ENCODE results near the gene APOA1.
"Not testable (repeated sequence)": the region's sequence is repeated elsewhere in the genome, so short reads cannot be mapped to it uniquely, and the experiment has no call there.

Gene APOA1

DNA sequence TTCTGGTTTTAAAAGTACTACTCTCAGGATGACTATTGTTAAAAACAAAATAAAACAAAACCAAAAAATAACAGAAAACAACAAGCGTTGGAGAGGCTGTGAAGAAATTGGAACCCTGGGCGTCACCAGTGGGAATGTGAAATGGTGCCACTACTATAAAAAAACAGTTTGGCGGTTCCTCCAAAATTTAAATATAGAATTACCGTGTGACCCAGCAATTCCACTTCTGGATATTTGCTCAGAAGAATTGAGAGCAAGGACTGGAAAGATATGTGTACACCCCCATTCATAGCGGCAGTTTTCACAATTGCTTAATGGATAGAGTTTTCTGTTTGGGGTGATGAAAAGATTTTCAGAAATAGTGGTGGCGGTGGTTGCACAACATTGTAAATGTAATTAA lies 22.9 kb downstream of the APOA1 start:
- DNase-seq (ENCODE audit: low read depth, low spot score): no peak

DNA sequence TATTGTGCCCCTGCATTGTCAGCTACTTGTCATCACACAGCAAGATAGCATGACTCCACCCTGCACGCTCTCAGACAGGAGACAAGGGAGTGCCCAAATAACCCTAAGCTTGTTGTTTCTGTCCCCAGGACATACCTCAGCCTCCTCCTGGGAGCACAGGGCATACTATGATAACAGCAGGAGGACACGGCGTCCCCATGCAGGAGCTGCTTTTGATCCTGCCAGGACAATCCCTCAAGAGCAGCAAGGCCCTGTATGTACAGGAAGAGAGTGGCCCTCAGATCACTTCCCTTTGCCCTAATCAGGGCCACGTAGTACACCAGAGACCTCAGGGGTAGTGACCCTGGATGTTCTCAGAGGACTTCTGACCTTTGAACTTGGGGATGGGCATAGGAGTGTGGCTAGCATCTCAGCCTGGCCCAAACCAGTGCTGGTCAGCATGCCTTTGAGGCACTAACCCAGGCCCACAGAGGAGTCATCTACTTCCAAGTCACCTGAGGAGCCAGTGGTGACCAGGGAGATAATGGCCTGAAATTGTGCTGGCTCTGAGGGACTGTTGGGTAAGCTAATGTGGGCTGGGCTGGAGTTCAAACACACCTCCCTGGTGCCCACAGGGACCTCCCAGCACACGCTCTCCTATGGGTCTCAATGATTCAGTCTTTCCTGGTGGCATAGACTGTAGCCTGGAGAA lies 23.5 kb downstream of the APOA1 start:
- no peak for DNase-seq (ENCODE audit: low read depth, low spot score)

DNA sequence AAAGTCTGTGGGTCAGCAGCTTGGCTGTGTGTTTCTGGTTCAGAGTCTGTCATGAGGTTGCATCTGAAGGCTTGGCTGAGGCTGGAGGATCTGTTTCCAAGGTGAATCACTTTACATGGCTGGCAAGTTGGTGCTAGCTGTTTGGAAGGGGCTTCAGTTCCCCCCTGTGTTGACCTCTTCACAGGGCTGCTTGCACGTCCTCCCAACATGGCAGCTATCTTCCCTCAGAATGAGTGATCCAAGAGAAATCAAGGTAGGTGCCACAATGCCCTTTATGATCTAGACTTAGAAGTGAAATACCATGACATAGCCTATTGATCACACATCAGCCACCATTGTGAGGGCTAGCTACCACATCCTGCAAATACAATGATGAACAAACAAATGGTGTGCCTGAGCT lies 24.3 kb downstream of the APOA1 start:
- DNase-seq (ENCODE audit: low read depth, low spot score): no peak

DNA sequence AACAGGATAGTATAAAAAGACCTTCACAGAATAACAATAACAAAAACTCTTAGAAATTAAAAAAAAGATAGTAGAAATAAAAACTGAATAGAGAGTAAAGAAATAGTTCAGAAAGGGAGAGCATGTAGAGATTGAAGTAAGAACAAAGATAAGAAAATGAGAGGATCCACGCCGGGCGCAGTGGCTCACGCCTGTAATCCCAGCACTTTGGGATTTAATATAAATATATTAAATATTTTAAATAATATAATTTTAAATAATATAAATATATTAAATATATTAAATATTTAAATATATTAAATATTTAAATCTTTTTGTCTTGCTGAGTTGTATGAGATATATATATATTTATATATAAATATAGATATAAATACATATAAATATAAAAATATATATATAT lies 25.3 kb downstream of the APOA1 start:
- no peak for DNase-seq (ENCODE audit: low read depth, low spot score)

DNA sequence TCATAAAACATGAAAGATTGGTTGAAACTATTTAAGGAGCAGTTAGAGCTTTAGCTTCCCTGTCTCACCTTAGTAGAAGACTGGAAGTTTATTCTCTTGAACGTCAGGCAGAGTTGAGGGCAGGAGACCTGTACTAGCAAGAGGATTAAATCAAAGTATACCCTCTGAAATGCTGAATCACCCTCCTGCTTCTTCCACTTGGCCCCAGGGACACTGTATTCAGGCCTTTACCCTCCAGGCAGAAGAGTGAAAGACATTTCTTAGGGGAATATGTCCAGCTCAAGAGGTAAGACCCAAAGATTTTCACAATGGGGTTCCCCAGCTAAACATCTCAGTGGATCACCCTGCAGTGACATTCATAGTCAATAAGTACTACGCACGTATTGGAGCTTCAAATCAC lies 26.2 kb downstream of the APOA1 start:
- DNase-seq (ENCODE audit: low read depth, low spot score): no peak

DNA sequence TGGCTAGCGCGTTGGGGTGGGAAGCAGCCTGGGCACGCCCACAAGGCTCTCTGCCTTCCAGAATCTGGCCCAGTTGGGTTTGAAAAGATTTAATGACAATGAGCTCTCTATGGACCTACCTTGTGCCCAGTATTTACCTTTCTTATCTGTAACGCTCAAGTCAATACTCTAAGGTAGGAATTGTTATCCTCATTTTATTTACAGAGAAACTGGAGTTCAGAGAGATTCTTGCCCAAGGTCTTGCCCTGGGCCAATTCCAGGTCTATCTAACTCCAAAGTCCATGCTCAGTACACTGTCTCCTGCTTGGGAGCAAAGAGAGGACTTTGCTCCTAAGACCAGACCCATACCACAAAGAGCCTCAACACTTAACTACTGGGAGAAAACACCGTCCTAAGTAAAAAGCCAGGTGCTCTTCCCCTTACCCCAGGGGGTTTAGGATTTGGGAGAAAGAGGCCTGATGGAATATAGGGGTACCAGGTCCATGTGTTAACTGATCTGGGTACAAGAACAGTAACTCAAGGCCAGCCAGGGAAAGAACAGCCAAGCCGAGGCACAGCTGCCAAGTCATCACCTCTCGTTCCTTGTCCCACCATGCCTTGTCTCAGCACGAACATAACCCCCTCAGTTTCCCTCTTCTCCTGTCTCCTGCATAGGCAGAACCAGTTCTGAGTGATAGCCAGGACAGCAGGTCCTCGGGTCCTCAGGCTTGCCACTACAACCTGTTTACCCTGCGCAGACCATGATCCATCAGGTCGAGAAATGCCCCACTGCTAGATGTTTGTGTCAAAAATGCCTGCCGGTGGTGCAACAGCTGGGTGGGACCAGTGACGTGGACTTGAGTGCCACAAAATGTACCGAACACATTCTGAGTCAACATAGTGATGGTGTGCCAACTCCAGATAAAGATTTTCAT lies 28.9 kb downstream of the APOA1 start:
- DNase-seq (ENCODE audit: low read depth, low spot score): no peak

DNA sequence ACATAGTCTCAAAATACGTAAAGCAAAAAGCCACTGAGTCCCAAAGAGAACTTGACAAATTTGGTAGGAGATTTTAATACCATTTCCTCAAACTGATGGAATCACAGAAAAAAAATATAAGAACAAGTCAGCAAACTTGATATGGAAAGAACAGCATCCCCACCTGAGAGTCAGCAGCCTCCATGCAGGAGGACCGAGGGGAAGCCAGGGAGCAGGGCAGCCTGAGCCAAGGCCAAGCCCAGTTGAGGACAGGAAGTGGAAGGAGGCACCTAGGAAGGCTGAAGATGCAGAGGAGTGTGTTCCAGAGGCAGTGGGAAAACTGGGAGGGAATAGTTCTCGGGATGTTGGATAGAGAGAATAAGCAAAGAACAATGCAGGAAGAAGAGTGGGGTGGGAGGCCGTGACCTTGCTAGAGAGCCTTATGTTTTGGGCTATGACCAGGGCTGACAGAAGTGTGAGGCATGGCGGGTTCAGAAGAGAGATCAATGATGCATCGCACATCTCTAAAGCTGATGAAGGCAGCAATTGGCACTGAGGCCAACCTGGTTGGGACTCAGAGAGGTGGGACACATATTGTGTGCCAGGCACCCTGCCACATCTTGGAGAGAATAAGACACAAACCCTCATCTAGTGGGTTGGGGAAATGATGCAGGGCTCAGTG lies 29.7 kb downstream of the APOA1 start:
- DNase-seq (ENCODE audit: low read depth, low spot score): no peak

DNA sequence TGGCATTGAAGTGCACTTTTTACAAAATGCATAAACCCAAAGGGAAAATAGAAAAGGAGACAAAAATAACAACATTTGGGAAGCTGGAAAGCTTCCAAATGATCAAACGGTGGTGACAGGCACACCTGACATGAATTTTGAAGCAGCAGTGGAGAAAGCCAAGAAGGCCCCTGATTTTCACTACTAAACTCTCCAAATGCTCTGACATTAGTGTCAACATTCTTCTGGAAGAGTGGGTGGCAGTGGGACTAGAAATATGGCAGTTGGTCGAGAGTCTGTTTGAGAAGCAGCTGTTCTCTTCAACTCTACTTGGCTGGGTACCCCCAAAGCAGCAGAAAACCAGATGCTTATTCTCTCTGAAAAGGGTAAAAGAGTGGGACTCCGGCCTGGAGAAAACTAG lies 33.4 kb downstream of the APOA1 start:
- no peak for DNase-seq (ENCODE audit: low read depth, low spot score)

DNA sequence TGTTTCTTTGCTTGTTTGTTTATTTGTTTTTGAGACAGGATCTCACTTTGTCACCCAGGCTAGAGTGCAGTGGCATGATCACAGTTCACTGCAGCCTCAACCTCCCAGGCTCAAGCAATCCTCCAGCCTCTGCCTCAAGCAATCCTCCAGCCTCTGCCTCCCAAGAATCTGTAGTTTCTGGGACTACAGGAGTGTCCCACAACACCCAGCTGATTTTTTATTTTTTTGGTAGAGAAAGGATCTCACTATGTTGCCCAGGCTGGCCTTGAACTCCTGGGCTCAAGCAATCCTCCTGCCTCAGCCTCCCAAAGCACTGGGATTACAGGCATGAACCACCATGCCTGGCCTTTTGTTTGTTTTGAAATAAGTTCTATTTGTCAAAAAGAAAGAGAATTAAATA lies 35.8 kb downstream of the APOA1 start:
- not testable (repeated sequence) for DNase-seq (ENCODE audit: low read depth, low spot score)

DNA sequence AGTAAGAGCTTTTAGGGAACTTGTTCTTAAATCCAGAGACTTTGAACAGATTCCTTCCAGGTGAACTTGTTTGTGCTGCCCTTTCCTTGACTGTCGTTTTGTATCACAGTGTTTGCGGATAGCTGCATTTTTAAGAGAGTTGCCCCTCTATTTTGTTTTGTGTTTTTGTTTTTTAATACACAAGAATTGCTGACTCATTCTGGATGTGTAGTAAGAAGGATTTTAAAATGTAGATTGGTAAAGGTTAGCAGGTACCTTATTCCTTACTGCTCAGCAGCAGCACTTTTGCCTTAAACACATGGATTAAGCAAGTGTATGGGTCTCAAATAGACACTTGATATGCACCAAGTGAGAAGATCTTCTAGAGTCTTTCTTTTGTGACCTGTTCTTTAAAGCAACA lies 36.8 kb downstream of the APOA1 start:
- no peak for DNase-seq (ENCODE audit: low read depth, low spot score)

DNA sequence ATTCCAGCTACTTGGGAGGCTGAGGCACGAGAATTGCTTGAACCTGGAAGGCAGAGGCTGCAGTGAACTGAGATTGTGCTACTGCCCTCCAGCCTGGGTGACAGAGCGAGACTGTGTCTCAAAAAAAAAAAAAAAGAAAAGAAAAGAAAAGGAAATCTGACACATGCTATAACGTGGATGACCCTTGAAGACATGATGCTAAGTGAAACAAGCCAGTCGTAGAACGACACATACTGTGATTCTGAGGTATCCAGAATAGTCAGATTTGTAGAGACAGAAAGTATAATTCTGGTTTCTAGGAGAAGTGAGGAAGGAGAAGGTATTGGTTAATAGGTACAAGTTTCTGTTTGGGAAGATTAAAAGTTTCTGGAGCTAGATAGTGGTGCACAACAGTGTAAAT lies 39.1 kb downstream of the APOA1 start:
- DNase-seq (ENCODE audit: low read depth, low spot score): no peak

DNA sequence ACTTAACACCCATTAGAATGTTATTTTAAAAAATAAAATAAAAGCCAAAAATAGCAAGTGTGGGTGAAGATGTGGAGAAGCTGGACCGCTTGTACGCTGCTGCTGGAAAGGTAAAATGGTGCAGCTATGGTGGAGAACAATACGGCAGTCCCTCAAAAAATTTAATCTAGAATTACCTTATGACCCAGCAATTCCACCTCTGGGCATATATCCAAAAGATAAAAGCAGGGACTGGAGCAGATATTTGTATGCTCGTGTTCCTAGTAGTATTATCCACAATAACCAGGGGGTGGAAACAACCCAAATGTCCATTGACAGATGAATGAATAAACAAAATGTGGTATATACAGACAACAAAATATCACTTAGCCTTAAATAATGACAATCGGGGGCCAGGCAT lies 39.6 kb downstream of the APOA1 start:
- DNase-seq (ENCODE audit: low read depth, low spot score): no peak

DNA sequence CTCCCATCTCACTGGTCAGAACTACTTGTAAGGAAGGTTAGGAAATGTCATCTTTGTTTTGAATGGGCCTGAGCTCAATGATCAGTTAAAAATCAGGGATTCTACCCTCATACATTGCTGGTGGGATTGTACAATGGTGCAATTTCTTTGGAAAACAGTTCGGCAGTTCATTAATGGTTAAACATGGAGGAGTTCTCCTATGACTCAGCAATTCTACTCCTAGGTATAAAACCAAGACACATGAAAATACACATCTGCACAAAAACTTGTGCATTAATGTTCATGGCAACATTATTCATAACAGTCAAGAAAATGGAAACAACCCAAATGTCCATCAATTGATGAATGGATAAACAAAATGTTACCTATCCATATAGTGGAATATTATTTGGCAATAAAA lies 40.9 kb downstream of the APOA1 start:
- no peak for DNase-seq (ENCODE audit: low read depth, low spot score)

DNA sequence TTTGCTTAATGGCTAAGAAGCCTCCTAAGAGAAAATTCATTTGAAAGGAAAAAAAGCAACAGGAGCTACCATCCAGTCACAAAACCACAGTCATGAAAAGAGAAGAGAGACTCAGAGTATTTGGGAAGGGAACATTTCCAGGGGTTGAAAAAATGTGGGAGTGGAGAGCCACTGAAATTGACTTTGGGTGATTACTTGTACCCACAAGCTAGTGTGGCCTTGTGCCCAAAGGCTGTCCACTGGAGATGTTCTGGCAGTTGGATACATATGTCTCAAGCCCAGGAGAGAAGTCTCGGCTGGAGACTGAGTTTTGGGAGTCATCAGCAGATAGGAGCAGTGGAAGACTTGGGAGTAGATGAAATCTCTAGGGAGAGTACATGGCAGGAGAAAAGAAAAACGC lies 42.6 kb downstream of the APOA1 start:
- no peak for DNase-seq (ENCODE audit: low read depth, low spot score)

DNA sequence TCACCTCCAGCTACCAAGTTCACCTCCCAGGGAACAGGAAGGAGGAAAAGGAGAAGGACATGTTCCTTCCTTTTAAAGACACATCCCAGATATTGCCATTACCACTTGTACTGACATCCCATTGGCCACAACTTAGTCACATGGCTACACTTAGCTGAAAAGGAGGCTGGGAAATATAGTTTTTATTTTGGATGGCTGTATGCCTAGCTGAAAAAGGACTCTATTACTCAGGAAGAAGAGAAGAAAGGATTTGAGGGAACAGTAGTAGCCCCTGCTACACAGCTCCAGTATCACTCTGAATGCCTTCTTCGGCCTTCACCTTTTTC lies 43.7 kb downstream of the APOA1 start:
- no peak for DNase-seq (ENCODE audit: low read depth, low spot score)

DNA sequence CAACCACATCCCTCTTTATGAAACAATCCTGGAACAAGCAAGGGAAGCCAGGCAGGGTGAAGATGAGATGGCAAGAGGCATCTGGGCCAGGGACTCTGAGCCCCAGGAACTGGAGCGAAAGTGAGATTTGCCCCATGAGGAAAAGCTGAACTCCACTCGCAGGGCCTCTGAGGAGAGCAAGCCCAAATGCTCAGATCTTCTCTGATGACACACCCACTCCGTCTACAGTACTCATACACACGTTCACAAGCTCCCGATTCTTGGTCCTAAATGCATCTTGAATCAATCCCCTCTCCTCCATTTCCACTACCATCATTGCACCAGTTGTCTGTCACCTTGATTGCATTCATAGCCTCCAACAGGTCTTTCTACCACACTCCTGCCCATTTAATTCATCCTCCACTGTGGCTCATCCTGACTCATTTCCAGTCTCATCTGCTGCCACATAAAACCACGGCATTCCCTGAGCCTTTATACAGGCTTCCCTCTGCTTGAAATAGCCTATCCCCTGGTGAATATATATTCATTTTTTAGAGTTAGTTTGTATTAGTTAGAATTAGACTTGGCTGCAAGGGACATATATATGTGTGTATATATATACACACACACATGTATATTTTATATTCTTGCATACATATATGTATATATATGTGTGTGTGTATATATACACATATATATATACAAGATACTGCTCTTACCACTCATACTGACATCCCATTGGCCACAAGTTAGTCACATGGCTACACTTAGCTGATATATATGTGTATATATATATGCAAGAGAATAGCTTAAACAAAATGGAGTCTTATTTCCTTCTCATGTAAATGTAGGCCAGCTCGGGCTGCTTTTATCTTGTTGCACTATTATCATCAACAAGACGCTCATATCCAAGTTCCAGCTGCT lies 44.3 kb downstream of the APOA1 start:
- no peak for DNase-seq (ENCODE audit: low read depth, low spot score)

DNA sequence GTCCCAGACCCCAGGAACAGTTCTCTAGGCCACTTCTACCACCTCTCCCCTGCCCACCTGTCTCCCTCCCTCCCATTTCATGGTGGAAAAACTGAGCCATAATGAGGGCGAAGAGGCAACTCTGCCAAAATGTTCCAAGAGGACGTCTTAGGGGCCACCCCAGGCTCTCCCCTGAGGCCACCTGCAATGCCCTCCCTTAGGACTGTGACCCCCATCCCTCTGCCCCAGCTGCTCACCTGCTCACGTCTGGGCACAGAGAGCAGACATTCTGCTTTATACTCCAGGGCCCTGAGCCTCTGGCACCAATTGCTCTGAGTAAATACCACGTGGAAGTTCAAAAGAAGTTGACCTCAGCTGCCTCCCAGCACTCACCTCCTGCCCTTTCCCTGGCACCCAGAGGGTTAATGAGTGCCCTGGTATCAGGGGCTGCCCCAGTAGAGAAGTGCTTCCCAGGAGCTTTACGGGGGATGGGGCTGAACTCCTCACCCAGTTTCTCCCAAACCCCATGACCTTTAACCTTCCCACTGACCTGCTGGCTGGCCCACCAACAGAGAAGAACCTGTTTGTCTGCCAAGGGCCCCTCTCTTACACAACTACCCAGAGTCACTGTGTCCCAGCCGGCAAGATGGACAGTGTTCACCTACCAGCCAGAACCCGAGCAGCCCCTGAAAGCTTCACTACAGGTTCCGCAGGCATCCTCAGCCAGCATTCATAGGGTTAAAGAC lies 45.1 kb downstream of the APOA1 start:
- no peak for DNase-seq (ENCODE audit: low read depth, low spot score)

DNA sequence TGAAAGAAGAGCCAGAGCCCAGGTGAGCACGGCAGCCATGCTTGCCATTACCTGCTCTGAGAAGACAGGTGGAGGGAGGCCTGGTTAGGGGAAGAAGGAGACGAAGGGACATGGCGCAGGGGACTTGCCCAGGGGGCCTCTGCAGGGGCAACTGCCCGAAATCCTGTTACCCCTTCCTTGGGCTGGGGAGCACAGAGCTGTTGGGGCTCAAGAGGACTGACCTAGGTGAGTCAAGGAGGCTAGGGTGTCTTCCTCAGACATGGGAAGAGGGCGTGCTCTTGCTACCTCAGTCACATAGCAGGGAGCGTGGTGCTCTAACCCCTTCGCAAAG lies 45.6 kb downstream of the APOA1 start, which contains the start of gene APOA5:
Gene APOA5, minus strand, starts transcription at position 67 of the 331 bp plus-strand sequence. Its CDS starts 19 bp downstream, at position 48.
- DNase-seq (ENCODE audit: low read depth, low spot score): no peak

DNA sequence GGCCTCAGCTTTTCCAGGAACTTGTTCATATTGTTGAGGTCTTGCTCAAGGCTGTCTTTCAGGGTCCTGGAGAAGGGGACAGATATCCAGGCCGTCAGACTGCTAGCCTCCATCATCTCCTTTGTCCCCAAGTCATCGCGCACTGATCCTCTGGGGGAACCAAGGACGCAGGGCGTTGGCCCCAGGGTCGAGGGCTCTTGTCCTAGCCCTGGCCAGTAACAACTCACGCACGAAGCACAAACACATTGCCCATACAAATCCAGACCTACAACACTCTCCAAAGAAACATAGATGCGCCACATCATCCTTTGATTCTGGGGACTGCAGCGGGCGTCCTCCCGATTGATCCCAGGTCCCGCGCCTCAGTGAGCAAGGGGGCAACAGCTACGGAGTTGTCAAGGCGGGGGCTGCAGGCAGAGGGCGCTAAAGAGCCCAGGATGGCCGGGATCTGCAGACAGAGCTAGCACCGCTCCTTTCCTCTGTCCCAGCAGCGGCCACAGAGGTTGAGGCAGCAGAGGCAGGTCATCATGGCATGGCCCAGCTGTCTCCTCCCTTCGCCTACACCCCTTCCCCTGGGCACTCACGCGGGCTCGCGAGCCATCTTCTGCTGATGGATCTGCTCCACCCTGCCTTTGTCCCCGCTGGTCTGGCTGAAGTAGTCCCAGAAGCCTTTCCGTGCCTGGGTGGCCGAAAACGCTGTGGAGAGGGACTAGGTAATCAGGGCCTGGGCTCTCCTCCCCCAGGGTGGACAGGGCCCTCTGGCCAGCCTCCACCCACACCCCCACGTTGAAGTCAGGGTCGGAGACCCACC lies 46.2 kb downstream of the APOA1 start:
- peak; percentile 39 for DNase-seq (ENCODE audit: low read depth, low spot score)
